ENCODE data around the gene SPDEF.

Gene SPDEF

DNA sequence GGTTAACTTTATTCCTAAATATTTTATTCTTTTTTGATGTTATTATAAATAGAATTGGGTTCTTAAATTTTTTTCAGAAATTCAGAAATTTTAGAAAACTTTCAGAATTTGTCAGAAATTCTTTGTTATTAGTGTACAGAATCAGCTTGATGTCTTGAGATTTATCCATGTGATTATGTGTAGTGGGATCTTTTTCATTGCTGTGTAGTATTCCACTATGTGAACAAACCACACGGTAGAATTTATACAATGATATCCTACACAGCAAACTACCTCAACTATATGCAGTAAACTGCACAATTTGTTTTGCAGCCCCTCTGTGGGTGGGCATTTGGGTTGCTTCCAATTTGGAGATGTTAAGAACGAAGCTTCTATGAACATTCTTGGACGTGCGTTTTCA, 46.3 kb downstream of the SPDEF start:
- TF ChIP-seq ZNF70 (CRISPR knock-in tag; IDR thresholded peaks at IDR 0.05) (no peak), OSR1 (CRISPR knock-in tag; IDR thresholded peaks at IDR 0.05) (no peak), ZNF565 (CRISPR knock-in tag; conservative IDR thresholded peaks at IDR 0.05; ENCODE audit: low read depth) (no peak), ESRRG (CRISPR knock-in tag; IDR thresholded peaks at IDR 0.05) (no peak), GLIS3 (CRISPR knock-in tag; IDR thresholded peaks at IDR 0.05) (no peak), TCF4 (CRISPR knock-in tag; IDR thresholded peaks at IDR 0.05; ENCODE audit: borderline replicate concordance) (no peak), CSDC2 (CRISPR knock-in tag; IDR thresholded peaks at IDR 0.05) (no peak), RARB (CRISPR knock-in tag; IDR thresholded peaks at IDR 0.05) (no peak), TOX (CRISPR knock-in tag; IDR thresholded peaks at IDR 0.05; ENCODE audit: borderline replicate concordance) (no peak), BACH2 (CRISPR knock-in tag; IDR thresholded peaks at IDR 0.05; ENCODE audit: borderline replicate concordance) (no peak), ZNF8 (CRISPR knock-in tag; IDR thresholded peaks at IDR 0.05) (no peak)
- TF ChIP-seq, protein P1, sequence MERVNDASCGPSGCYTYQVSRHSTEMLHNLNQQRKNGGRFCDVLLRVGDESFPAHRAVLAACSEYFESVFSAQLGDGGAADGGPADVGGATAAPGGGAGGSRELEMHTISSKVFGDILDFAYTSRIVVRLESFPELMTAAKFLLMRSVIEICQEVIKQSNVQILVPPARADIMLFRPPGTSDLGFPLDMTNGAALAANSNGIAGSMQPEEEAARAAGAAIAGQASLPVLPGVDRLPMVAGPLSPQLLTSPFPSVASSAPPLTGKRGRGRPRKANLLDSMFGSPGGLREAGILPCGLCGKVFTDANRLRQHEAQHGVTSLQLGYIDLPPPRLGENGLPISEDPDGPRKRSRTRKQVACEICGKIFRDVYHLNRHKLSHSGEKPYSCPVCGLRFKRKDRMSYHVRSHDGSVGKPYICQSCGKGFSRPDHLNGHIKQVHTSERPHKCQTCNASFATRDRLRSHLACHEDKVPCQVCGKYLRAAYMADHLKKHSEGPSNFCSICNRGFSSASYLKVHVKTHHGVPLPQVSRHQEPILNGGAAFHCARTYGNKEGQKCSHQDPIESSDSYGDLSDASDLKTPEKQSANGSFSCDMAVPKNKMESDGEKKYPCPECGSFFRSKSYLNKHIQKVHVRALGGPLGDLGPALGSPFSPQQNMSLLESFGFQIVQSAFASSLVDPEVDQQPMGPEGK (CRISPR knock-in tag; IDR thresholded peaks at IDR 0.05; ENCODE audit: borderline replicate concordance) = no peak
- TF ChIP-seq, protein P2, sequence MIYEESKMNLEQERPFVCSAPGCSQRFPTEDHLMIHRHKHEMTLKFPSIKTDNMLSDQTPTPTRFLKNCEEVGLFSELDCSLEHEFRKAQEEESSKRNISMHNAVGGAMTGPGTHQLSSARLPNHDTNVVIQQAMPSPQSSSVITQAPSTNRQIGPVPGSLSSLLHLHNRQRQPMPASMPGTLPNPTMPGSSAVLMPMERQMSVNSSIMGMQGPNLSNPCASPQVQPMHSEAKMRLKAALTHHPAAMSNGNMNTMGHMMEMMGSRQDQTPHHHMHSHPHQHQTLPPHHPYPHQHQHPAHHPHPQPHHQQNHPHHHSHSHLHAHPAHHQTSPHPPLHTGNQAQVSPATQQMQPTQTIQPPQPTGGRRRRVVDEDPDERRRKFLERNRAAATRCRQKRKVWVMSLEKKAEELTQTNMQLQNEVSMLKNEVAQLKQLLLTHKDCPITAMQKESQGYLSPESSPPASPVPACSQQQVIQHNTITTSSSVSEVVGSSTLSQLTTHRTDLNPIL (CRISPR knock-in tag; IDR thresholded peaks at IDR 0.05; ENCODE audit: low read depth) = no peak
- TF ChIP-seq, protein P3, sequence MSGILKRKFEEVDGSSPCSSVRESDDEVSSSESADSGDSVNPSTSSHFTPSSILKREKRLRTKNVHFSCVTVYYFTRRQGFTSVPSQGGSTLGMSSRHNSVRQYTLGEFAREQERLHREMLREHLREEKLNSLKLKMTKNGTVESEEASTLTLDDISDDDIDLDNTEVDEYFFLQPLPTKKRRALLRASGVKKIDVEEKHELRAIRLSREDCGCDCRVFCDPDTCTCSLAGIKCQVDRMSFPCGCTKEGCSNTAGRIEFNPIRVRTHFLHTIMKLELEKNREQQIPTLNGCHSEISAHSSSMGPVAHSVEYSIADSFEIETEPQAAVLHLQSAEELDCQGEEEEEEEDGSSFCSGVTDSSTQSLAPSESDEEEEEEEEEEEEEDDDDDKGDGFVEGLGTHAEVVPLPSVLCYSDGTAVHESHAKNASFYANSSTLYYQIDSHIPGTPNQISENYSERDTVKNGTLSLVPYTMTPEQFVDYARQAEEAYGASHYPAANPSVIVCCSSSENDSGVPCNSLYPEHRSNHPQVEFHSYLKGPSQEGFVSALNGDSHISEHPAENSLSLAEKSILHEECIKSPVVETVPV (CRISPR knock-in tag; IDR thresholded peaks at IDR 0.05) = no peak
- ATAC-seq = no peak

DNA sequence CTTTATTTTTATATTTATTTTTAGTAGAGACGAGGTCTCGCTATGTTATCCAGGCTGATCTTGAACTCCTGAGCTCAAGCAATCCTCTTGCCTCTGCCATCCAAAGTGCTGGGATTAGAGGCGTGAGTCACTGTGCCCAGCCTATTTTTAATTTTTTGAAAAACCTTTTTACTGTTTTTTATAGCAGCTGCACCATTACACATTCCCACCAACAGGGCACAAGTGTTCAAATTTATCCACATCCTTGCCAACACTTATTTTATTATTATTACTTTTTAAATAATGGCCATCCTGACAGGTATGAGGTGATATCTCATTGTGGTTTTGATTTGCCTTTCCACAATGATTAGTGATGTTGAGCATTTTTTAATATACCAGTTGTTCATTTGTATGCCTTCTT, 47.7 kb downstream of the SPDEF start:
- ATAC-seq = no peak
- TF ChIP-seq, protein P3 (CRISPR knock-in tag; IDR thresholded peaks at IDR 0.05) = no peak
- TF ChIP-seq ARNTL (CRISPR knock-in tag; IDR thresholded peaks at IDR 0.05; ENCODE audit: borderline replicate concordance, low read depth) (no peak), ISL1 (CRISPR knock-in tag; IDR thresholded peaks at IDR 0.05) (no peak), ESRRG (CRISPR knock-in tag; IDR thresholded peaks at IDR 0.05) (no peak), ZFP30 (CRISPR knock-in tag; IDR thresholded peaks at IDR 0.05) (no peak), TCF4 (CRISPR knock-in tag; IDR thresholded peaks at IDR 0.05; ENCODE audit: borderline replicate concordance) (no peak)
- TF ChIP-seq, protein P4, sequence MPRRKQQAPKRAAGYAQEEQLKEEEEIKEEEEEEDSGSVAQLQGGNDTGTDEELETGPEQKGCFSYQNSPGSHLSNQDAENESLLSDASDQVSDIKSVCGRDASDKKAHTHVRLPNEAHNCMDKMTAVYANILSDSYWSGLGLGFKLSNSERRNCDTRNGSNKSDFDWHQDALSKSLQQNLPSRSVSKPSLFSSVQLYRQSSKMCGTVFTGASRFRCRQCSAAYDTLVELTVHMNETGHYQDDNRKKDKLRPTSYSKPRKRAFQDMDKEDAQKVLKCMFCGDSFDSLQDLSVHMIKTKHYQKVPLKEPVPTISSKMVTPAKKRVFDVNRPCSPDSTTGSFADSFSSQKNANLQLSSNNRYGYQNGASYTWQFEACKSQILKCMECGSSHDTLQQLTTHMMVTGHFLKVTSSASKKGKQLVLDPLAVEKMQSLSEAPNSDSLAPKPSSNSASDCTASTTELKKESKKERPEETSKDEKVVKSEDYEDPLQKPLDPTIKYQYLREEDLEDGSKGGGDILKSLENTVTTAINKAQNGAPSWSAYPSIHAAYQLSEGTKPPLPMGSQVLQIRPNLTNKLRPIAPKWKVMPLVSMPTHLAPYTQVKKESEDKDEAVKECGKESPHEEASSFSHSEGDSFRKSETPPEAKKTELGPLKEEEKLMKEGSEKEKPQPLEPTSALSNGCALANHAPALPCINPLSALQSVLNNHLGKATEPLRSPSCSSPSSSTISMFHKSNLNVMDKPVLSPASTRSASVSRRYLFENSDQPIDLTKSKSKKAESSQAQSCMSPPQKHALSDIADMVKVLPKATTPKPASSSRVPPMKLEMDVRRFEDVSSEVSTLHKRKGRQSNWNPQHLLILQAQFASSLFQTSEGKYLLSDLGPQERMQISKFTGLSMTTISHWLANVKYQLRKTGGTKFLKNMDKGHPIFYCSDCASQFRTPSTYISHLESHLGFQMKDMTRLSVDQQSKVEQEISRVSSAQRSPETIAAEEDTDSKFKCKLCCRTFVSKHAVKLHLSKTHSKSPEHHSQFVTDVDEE (CRISPR knock-in tag; IDR thresholded peaks at IDR 0.05) = no peak
- TF ChIP-seq, protein P1 (CRISPR knock-in tag; IDR thresholded peaks at IDR 0.05; ENCODE audit: borderline replicate concordance) = no peak

DNA sequence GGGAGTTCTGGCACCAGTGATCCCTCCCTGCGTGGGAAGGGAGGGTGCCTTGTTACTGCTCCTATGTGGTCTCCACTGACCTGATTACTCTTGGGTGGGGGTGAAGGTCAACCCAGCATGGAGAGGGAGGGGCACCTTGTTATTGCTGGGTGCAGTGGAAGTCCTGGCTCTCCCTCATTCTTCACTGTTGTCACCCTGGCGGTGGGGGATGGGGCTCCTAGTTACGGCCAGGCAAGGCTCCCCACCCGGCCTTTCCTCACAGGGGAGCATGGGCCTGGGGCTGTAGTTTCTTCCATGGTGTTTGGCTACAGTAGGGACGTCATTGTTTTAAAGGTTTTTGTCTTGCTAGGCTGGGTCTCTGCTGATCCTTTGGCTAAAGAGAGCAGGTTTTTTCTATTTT, 49.4 kb downstream of the SPDEF start:
- ATAC-seq = no peak

More for the DNA sequence above, 49.4 kb downstream of the SPDEF start:
- TF ChIP-seq CSDC2 (CRISPR knock-in tag; IDR thresholded peaks at IDR 0.05) = no peak
- TF ChIP-seq, protein P4 (CRISPR knock-in tag; IDR thresholded peaks at IDR 0.05) = no peak
- TF ChIP-seq ESRRG (CRISPR knock-in tag; IDR thresholded peaks at IDR 0.05) = no peak
- TF ChIP-seq OSR1 (CRISPR knock-in tag; IDR thresholded peaks at IDR 0.05) = no peak
- no peak for TF ChIP-seq ARNTL (CRISPR knock-in tag; IDR thresholded peaks at IDR 0.05; ENCODE audit: borderline replicate concordance, low read depth)
- no peak for TF ChIP-seq RARB (CRISPR knock-in tag; IDR thresholded peaks at IDR 0.05)
